ENCODE results near the gene LGMN. TPM values are rescaled to one million over a fixed set of nuclear protein-coding genes. Genes with fewer than 3 reads are reported as not detected.
"Not testable (repeated sequence)": the region's sequence is repeated elsewhere in the genome, so short reads cannot be mapped to it uniquely, and the experiment has no call there.

LGMN gene
- total RNA-seq, 1 donor from 2014 or later = 90.3 TPM

GRCh38 chr14:92716131-92716530, 32.3 kb downstream of the LGMN start:
- no peak overlapping the region for H3K27ac ChIP-seq (ENCODE audit: low read depth, low read length)
- H3K9ac ChIP-seq (ENCODE audit: low read depth in 1 of 3, low read length in 3 of 3) = peak overlapping the region in 1 of 3 donors; percentile 17
- no peak overlapping the region for H3K4me3 ChIP-seq (ENCODE audit: low read length in 3 of 3)
- no peaks in the 10 kb centered on the region for H3K9me3 ChIP-seq (ENCODE audit: control insufficient read depth in 3 of 3, low read length in 3 of 3)
- peaks cover 0 to 17% (median 12%) of the 10 kb centered on the region in 3 donors for H3K4me1 ChIP-seq (ENCODE audit: control insufficient read depth in 3 of 3, insufficient read depth in 3 of 3, low read length in 3 of 3)
- H3K27me3 ChIP-seq (ENCODE audit: control insufficient read depth in 3 of 3, insufficient read depth in 3 of 3, low read length in 3 of 3) = no peaks in the 10 kb centered on the region
- H3K36me3 ChIP-seq (ENCODE audit: control insufficient read depth in 3 of 3, insufficient read depth in 3 of 3, low read length in 3 of 3) = peaks cover 14 to 23% (median 19%) of the 10 kb centered on the region in 3 donors

GRCh38 chr14:92714739-92715307, 33.6 kb downstream of the LGMN start:
- H3K9me3 ChIP-seq (ENCODE audit: control insufficient read depth in 3 of 3, low read length in 3 of 3); H3K27ac ChIP-seq (ENCODE audit: low read depth, low read length); H3K4me3 ChIP-seq (ENCODE audit: low read length in 3 of 3); H3K27me3 ChIP-seq (ENCODE audit: control insufficient read depth in 3 of 3, insufficient read depth in 3 of 3, low read length in 3 of 3); H3K9ac ChIP-seq (ENCODE audit: low read depth in 1 of 3, low read length in 3 of 3): not testable (repeated sequence)
- Histone ChIP-seq H3K36me3 (ENCODE audit: control insufficient read depth in 3 of 3, insufficient read depth in 3 of 3, low read length in 3 of 3) (peaks cover 26 to 32% (median 31%) of the 10 kb centered on the region in 3 donors), H3K4me1 (ENCODE audit: control insufficient read depth in 3 of 3, insufficient read depth in 3 of 3, low read length in 3 of 3) (peaks cover 0 to 17% (median 12%) of the 10 kb centered on the region in 3 donors)

DNA sequence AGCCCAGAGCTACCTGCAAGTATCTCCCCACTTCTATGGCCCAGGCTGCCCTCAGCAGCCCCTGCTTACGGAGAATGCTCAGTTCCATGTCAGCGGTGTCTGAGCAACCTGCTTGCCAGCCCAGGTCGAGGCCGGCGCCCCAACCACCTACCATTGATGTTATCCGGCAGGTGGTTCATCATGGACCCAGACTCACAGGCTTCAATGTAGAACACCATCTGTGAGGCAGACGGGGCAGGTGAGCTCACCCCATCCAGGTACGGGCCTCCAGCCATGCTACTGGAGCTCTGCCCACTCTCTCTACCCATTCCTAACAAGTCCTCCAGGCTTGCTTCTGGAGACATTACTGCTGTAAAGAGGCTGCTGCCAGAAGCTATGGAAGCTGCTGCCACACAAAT, 35.8 kb downstream of the LGMN start:
- no peak overlapping the region for H3K4me3 ChIP-seq (ENCODE audit: low read length in 3 of 3)
- no peaks in the 10 kb centered on the region for H3K27me3 ChIP-seq (ENCODE audit: control insufficient read depth in 3 of 3, insufficient read depth in 3 of 3, low read length in 3 of 3)
- H3K9me3 ChIP-seq (ENCODE audit: control insufficient read depth in 3 of 3, low read length in 3 of 3) = no peaks in the 10 kb centered on the region
- H3K27ac ChIP-seq (ENCODE audit: low read depth, low read length) = no peak overlapping the region
- H3K9ac ChIP-seq (ENCODE audit: low read depth in 1 of 3, low read length in 3 of 3) = no peak overlapping the region
- H3K36me3 ChIP-seq (ENCODE audit: control insufficient read depth in 3 of 3, insufficient read depth in 3 of 3, low read length in 3 of 3) = peaks cover 35 to 43% (median 38%) of the 10 kb centered on the region in 3 donors
- peaks cover 0 to 17% (median 10%) of the 10 kb centered on the region in 3 donors for H3K4me1 ChIP-seq (ENCODE audit: control insufficient read depth in 3 of 3, insufficient read depth in 3 of 3, low read length in 3 of 3)

- Histone ChIP-seq H3K9ac (ENCODE audit: low read depth in 1 of 3, low read length in 3 of 3) (no peak overlapping the region), H3K27me3 (ENCODE audit: control insufficient read depth in 3 of 3, insufficient read depth in 3 of 3, low read length in 3 of 3) (no peaks in the 10 kb centered on the region), H3K4me3 (ENCODE audit: low read length in 3 of 3) (no peak overlapping the region), H3K4me1 (ENCODE audit: control insufficient read depth in 3 of 3, insufficient read depth in 3 of 3, low read length in 3 of 3) (peaks cover 0 to 17% (median 9%) of the 10 kb centered on the region in 3 donors), H3K36me3 (ENCODE audit: control insufficient read depth in 3 of 3, insufficient read depth in 3 of 3, low read length in 3 of 3) (peaks cover 38 to 45% (median 42%) of the 10 kb centered on the region in 3 donors), H3K27ac (ENCODE audit: low read depth, low read length) (no peak overlapping the region), H3K9me3 (ENCODE audit: control insufficient read depth in 3 of 3, low read length in 3 of 3) (no peaks in the 10 kb centered on the region)
Measured at GRCh38 chr14:92711976-92712653, 36.3 kb downstream of the LGMN start.

GRCh38 chr14:92710001-92710341, 38.5 kb downstream of the LGMN start:
- Histone ChIP-seq H3K27ac (ENCODE audit: low read depth, low read length) (no peak overlapping the region), H3K9ac (ENCODE audit: low read depth in 1 of 3, low read length in 3 of 3) (no peak overlapping the region), H3K36me3 (ENCODE audit: control insufficient read depth in 3 of 3, insufficient read depth in 3 of 3, low read length in 3 of 3) (peaks cover 55 to 57% (median 57%) of the 10 kb centered on the region in 3 donors), H3K27me3 (ENCODE audit: control insufficient read depth in 3 of 3, insufficient read depth in 3 of 3, low read length in 3 of 3) (no peaks in the 10 kb centered on the region), H3K4me1 (ENCODE audit: control insufficient read depth in 3 of 3, insufficient read depth in 3 of 3, low read length in 3 of 3) (peaks cover 0 to 6% (median 0%) of the 10 kb centered on the region in 3 donors), H3K4me3 (ENCODE audit: low read length in 3 of 3) (no peak overlapping the region), H3K9me3 (ENCODE audit: control insufficient read depth in 3 of 3, low read length in 3 of 3) (no peaks in the 10 kb centered on the region)

DNA sequence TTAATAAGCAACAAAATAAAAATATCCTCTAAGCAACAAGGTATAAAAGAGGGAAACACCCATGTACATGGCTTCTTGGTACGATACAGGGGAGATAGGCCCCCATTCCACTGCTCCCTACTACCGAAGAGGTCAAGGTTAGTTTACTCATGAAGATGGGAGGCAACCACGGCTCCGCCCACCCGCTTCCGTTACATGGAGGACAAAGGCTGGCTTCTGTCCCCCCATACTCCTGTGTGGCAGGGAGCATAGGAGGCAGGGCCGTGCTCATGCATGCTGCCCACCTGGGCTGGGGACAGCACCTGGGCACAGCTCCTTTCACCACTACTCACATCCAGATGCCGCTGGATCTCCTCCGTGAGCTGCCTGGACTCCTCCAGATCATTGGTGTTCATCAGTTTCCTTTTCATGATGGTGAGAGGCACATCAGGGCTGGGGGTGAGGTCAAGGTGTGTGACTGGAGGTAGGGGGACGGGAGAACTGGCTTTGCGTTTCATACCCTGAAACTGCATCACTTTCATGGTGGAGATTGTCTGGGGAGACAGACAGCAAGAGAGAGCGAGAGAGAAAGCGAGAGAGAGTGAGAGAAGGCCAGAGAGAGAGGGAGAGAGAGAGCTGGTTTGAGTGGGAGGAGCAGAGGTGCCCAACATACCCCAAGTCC, 39.0 kb downstream of the LGMN start:
- Histone ChIP-seq H3K27me3 (ENCODE audit: control insufficient read depth in 3 of 3, insufficient read depth in 3 of 3, low read length in 3 of 3) (no peaks in the 10 kb centered on the region), H3K27ac (ENCODE audit: low read depth, low read length) (no peak overlapping the region), H3K4me3 (ENCODE audit: low read length in 3 of 3) (no peak overlapping the region), H3K9ac (ENCODE audit: low read depth in 1 of 3, low read length in 3 of 3) (no peak overlapping the region), H3K4me1 (ENCODE audit: control insufficient read depth in 3 of 3, insufficient read depth in 3 of 3, low read length in 3 of 3) (peaks cover 0 to 6% (median 0%) of the 10 kb centered on the region in 3 donors), H3K36me3 (ENCODE audit: control insufficient read depth in 3 of 3, insufficient read depth in 3 of 3, low read length in 3 of 3) (peaks cover 57 to 59% (median 59%) of the 10 kb centered on the region in 3 donors), H3K9me3 (ENCODE audit: control insufficient read depth in 3 of 3, low read length in 3 of 3) (no peaks in the 10 kb centered on the region)

DNA sequence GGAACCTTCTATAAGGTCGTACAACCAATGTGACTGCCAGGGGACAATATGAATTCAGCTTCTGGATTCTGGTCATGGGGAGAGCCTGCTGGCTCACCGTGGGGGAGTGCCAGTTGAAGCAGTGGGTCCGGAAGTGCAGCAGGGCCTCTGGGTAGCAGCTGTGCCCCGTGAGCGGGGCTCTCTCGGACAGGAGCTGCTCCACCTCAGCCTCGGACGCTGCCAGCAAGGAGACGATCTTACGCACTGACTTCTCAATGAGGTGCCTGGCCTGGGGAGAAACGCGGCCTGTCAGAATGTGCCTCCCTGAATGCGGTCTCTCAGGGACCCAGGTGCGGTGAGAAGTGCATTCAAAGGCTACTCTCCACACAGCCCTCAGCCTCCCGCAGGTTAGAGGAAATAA, 42.0 kb downstream of the LGMN start:
- Histone ChIP-seq H3K9ac (ENCODE audit: low read depth in 1 of 3, low read length in 3 of 3) (no peak overlapping the region), H3K4me1 (ENCODE audit: control insufficient read depth in 3 of 3, insufficient read depth in 3 of 3, low read length in 3 of 3) (no peaks in the 10 kb centered on the region), H3K27ac (ENCODE audit: low read depth, low read length) (no peak overlapping the region), H3K4me3 (ENCODE audit: low read length in 3 of 3) (no peak overlapping the region), H3K36me3 (ENCODE audit: control insufficient read depth in 3 of 3, insufficient read depth in 3 of 3, low read length in 3 of 3) (peaks cover 53 to 62% (median 62%) of the 10 kb centered on the region in 3 donors), H3K9me3 (ENCODE audit: control insufficient read depth in 3 of 3, low read length in 3 of 3) (no peaks in the 10 kb centered on the region), H3K27me3 (ENCODE audit: control insufficient read depth in 3 of 3, insufficient read depth in 3 of 3, low read length in 3 of 3) (no peaks in the 10 kb centered on the region)

DNA sequence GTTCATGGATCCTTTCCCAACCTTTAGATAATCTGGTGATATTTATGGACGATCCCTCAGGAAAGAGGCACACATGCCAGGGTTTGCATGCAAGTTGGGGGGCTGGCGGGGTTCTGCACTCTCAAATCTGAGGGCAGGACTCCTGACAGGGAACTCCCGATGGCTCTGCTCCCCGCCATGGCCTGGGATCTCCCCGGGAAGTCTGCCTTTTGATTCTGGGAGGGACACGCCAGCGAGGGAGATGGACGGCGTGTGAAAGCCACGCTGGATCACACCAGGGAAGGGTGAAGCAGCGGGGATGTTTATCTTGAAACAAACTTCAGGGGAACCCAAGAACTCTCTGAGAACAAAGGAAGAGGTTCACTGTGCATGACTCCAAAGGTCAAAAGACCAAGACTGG, 43.6 kb downstream of the LGMN start:
- no peak overlapping the region for H3K9ac ChIP-seq (ENCODE audit: low read depth in 1 of 3, low read length in 3 of 3)
- no peak overlapping the region for H3K4me3 ChIP-seq (ENCODE audit: low read length in 3 of 3)
- H3K27ac ChIP-seq (ENCODE audit: low read depth, low read length) = no peak overlapping the region
- no peaks in the 10 kb centered on the region for H3K4me1 ChIP-seq (ENCODE audit: control insufficient read depth in 3 of 3, insufficient read depth in 3 of 3, low read length in 3 of 3)
- H3K27me3 ChIP-seq (ENCODE audit: control insufficient read depth in 3 of 3, insufficient read depth in 3 of 3, low read length in 3 of 3) = no peaks in the 10 kb centered on the region
- H3K36me3 ChIP-seq (ENCODE audit: control insufficient read depth in 3 of 3, insufficient read depth in 3 of 3, low read length in 3 of 3) = peaks cover 38 to 48% (median 46%) of the 10 kb centered on the region in 3 donors
- no peaks in the 10 kb centered on the region for H3K9me3 ChIP-seq (ENCODE audit: control insufficient read depth in 3 of 3, low read length in 3 of 3)

DNA sequence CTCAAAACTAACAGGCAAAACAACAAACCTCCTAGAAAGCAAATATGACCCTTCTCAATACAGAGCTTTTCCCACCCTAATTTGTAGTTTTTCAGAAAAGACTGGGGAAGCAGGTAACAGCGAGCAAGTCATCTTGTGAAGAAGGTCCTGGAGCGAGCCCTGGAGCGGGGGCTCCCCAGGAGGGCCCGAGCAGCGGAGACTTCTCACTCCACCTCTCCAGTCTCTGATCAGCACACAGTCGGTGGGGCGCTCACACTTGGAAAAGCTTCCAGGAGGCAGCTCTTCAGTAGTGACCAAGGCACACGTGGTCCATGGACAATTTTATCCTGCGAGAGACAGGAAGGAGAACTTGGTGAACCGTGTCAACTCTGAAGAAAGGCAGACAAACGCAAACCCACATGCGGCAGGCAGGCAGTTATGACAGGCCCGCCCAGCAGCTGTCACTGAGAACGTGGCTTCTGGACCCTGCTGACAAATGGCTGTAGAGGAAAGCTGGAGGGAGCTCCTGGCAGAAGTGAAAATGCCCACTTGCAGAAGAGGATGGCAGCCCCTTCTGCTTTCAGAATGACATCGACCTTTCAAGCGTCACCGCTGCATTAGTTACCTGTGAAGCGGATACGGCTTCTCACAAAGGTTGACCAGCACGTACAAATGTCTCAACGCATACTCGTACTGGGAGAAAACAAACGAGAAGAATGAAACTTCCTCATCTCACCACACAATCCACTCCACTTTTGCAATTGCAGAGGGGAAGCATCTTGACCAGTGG, 44.2 kb downstream of the LGMN start:
- no peaks in the 10 kb centered on the region for H3K27me3 ChIP-seq (ENCODE audit: control insufficient read depth in 3 of 3, insufficient read depth in 3 of 3, low read length in 3 of 3)
- no peaks in the 10 kb centered on the region for H3K9me3 ChIP-seq (ENCODE audit: control insufficient read depth in 3 of 3, low read length in 3 of 3)
- no peak overlapping the region for H3K9ac ChIP-seq (ENCODE audit: low read depth in 1 of 3, low read length in 3 of 3)
- H3K4me1 ChIP-seq (ENCODE audit: control insufficient read depth in 3 of 3, insufficient read depth in 3 of 3, low read length in 3 of 3) = no peaks in the 10 kb centered on the region
- H3K36me3 ChIP-seq (ENCODE audit: control insufficient read depth in 3 of 3, insufficient read depth in 3 of 3, low read length in 3 of 3) = peaks cover 32 to 42% (median 40%) of the 10 kb centered on the region in 3 donors
- H3K4me3 ChIP-seq (ENCODE audit: low read length in 3 of 3) = no peak overlapping the region
- no peak overlapping the region for H3K27ac ChIP-seq (ENCODE audit: low read depth, low read length)
